Muscle of back (tissue), 11 donors: ENCODE results near the gene ZHX3. TPM values are rescaled to one million over a fixed set of nuclear protein-coding genes. Genes with fewer than 3 reads are reported as not detected.

Experiments used
- DNase-seq, 3 donors: peaks; one replicate each; pipeline versions ENCODE4 v3.0.0 to v3.0.0-alpha.2; 2013
- polyA plus RNA-seq, 10 donors: library from polyadenylated mRNA; unstranded; fragments of 120-200 nt; gene quantifications; one replicate each; pipeline ENCODE4 v1.2.1, GENCODE V29; 2013; ENCODE audit not compliant: insufficient read length in 10 of 10

The ZHX3 gene
- polyA plus RNA-seq, 10 donors, result 8.4 to 13.6 (median 10.1) TPM

DNA sequence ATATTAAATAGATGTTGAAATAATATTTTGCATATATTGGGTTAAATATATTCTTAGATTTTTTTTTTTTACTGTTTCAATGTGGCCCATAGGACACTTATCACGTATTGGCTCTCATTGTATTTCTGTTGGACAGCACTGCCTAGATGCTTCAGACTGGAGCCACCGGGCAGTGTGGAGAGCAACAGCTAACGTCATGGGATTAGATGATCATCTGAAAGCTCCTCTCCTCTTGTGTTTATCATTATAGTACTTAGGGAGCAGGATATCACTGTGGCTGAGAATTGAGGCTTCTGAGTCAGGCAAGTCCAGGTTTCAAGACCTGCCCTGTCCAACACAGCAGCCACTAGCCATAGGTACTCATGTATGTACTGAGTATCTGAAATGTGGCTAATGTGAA lies 87.4 kb downstream of the ZHX3 start:
- no peak for DNase-seq

DNA sequence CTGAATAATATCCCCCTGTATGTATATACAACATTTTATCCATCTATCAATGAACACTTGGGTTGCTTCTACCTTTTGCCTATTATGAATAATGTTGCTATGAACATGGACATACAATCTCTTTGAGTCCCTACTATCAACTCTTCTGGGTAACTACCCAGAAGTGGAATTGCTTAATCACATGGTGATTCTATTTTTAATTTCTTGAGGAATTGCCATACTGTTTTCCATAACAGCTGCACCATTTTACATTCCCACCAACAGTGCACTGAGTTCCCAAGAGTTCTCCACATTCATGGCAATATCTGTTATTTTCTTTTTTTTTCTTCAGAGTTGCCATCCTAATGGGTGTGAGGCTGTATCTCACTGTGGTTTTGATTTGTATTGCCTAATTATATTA lies 88.3 kb downstream of the ZHX3 start:
- DNase-seq, result no peak

DNA sequence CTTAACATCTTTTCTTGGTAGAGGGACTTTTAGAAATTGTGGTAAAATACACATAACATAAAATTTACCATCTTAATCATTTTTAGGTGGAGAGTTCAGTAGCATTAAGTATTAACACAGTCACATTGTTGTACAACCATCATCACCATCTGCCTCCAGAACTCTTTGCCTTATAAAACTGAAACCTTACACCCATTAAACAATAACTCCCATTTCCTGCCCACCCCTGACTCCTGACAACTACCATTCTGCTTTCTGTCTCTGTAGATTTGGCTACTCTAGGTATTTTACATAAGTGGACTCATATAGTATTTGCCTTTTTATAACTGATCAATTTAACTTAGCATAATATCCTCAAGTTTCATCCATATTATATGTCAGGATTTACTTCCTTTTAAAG lies 88.7 kb downstream of the ZHX3 start:
- no peak for DNase-seq

DNA sequence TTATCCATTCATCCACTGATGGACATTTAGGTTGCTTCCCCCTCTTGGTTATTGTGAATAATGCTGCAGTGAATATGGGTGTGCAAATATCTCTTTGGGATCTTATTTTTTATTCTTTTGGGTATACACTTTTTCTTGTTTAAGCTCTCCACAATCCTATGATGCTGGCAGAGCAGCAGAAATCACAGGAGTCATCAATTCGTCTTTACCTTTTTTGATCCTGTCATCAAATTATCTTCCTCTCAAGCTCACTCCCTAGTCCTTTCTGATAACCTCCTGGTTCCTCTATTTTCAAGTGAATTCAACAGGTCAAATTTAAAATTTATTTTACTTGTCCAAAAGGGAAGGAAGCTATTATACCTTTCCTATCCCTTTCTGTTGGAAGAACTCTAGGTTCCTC lies 91.1 kb downstream of the ZHX3 start:
- no peak for DNase-seq

DNA sequence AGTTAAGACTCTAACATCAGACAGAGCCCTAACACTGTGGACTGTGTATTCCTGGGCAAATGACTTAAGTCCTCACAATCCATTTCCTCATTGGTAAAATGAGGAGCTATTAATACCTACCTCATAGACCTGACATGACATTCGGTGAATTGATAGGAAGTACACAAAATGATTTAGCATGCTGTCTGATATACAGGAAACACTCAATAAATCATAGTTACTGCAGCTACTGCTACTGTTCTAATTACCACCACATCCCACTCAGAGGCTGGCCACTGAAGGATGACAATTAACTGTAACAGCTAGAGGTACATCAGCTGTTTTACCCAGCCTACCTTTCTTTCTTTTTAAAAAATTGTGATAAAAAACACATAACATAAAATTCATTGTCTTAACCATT lies 92.4 kb downstream of the ZHX3 start:
- no peak for DNase-seq

DNA sequence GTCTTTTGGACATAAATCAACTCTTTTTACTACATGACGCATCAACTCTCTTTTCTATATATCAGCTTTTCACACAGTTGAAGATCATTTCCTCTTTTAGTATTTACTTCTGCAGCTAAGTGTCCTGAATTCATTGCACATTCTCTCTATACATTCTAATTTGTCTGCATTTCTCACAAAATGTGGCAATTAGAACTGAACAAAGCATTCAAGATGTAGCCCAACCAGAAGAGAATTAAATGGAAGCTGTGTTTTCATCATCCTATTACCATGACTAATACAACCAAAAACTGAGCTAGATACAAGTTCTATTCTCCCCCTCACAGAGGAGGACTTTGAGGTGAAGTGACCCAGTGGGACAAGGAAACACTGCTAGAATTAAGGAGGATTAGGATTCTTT lies 93.2 kb downstream of the ZHX3 start:
- DNase-seq, result no peak

DNA sequence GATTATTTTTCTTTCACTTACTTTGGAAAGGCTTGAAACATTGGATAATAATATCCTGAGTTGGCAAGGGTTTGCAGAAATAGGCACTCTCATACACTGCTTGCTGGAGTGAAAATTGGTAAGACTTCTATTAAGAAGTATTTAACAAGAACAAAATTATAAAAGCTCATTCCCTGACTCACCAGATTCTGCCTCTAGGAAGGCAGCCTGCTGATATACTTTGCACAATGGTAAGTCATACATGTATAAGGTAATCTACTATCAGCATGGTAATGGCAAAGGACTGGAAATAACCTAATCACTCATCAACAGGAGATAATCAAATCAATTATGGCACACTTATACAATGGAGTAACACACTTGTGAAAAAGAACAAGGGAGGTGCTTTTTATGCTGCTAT lies 94.4 kb downstream of the ZHX3 start:
- no peak for DNase-seq

DNA sequence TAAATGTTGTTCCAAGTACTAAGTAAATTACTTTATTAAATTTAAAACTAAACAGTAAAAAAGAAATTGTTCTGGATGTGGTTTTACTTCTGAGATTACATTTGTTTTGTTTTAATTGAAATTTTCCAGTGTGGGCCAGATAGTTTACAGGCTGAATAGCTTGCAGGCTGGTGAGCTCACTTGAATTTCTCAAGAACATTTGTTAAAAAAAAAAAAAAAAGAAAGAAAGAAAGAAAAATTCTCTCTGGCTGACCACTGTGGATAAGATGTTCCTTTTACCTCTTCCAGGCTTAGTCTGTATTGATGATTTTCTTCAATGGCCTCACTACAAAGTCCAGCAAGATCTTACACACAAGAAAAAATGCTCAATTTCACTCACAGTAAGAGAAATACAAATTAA lies 94.8 kb downstream of the ZHX3 start:
- DNase-seq, result no peak

DNA sequence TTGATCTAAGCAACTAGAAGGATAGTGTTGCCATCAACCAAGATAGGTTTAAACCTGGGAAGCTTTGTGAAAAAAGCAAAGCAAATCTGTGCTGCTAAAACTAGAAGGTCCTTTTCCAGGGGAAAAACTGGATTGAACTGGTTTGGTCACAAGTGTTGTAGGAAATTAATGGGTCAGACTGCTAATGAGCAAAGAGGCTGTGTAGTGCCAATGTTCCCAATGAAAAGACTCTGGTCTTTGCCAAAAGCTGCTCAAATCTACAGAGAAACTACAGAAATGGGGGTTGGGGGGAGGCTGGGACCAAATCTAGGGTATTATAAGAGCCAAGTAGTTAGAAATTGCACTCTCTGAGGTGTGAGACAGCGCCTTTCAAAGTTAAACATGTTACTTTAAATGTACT lies 95.2 kb downstream of the ZHX3 start:
- DNase-seq, result no peak

DNA sequence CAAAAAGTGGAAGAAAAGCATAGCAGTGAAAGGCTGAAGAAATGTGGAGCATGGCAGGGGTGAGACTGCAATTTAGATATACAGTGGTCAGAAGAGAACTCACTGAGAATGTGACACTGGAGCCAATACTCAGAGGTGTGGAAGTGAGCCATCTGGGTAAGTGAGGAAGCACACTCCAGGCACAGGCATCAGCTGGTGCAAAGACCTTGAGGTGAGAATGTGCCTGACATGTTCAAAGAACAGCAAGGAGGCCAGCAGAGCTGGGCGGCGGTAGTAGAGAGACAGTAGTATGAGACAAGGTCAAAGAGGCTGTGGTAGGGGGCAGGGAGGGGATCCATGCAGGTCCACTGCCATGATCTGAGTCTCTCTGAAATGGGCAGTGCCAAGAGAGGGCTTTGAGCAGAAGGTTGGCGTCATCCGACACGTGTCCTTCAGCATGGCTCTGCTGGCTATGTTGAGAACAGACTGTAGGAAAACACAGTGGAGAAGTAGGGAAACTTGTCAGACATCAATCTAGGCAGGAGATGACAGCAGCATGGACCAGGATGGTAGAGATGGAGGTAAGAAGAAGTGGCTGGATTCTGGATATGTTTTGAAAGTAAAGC lies 95.8 kb downstream of the ZHX3 start:
- no peak for DNase-seq

DNA sequence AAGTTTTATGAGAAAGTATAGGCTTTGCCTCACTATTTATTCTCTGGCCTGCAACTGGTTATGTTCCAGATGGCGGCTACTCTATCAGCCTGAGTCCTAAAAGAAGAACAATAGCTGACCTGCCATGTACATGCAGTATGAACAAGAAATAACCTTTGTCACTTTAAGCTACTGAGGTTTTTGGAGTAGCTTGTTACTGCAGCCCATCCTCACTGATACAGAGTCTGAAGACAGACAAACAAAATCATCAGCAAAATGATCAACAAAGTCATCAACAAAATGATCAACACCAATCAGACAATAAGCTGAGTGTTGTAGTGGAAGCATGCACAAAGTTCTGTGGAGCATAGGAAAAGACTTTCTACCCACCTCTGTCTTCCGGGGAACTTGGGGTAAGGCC lies 97.7 kb downstream of the ZHX3 start:
- DNase-seq, result no peak

DNA sequence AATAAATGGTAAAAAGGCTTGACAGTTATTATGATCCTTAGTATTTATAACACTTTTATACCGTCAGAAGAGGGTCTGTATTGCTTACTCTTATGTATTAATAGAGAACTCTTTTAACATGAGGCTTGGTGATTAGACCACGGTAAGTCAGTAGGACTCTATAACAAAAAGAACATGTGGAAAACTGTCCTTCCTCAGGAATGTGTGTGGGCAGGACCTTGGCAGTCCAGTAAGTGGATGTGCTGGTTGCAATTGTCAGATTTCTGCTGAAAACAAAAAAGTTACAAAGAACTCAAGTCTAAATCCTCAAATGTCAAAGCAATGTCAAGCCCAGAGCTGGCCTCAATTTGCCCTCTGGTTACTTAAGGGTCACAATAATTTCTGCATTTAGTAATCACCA lies 99.1 kb downstream of the ZHX3 start:
- no peak for DNase-seq

DNA sequence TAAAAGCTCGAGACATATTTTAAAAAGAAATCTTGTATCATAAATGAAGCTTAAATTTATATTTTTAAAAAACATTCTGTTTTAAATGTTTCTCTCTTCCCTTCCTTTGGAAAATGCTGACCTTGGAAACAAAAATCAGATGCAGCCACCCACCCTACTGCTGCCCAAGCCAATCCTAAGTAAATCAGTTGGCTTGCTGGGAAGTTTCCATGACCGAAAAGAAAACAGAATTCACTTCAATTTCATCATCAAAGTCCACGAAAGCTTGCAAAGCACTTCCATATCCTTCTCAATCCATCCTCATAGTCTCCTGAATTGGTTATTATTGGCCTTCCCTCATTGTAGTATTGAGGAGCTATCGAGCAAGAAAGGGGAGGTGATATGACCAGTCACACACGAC lies 100.1 kb downstream of the ZHX3 start:
- no peak for DNase-seq

DNA sequence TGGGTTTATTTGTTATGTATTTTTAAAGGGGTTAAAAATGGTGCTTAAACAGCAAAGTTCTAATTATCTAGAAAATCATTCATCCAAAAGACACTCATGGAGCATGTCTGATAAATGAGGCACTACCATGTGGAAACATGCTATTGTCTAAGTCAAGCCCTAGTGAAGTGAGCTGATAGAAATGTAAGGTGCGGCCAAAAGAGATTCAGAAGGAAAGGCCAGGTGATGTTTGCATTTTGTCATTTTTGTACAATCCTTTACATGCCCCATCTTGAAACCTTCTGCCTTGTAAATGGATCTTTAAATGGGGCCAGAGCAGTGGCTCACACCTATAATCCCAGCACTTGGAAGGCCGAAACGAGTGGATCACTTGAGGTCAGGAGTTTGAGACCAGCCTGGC lies 102.9 kb downstream of the ZHX3 start:
- no peak for DNase-seq

DNA sequence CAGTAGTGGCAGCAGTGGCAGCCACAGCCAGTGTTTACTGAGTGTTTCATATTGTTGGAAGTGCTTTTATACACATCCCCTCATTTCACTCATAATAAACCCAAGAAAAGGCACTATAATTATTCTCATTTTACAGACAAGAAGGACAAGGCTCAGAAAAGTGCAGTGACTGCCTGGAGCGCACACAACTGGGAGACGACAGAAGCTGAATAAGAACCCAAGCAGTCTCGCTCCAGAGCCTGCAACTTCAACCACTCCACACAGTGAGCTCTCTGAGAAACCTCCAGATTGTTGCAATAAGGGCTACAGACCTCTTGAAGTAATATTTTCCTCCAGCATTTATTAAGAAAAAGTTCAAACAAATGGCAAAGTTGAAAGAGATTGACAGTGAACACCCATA lies 103.3 kb downstream of the ZHX3 start:
- DNase-seq, result no peak

DNA sequence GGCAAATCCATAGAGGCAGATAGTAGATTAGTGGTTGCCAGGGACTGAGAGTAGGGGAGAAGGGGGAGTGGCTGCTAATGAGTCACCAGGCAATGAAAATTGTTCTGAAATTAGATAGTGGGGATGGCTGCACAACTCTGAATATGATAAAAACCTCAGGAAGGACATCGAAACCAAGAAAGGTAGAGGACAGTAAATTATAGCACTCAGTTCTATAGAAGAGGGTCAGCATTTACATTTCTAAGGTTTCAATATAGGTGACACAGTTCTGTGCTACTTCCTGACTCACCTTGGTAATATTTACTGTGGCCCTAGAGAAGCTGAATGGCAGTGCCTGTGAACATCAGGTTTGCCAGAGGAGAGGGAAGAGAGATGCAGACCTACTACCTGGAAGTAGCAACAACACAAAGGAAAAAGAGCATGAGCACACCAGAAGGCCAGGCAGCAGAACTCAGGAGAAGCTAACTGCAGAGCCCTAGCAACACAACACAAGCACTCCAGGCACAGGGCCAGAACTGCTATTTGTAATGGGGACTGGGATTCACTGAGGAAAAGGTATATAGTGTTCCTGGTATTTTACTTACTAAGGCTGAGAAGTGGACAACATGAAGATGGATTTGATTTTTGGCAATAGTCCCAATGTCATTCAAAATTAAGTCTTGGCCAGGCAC lies 104.2 kb downstream of the ZHX3 start:
- peak in 1 of 3 donors; percentile 26 for DNase-seq

DNA sequence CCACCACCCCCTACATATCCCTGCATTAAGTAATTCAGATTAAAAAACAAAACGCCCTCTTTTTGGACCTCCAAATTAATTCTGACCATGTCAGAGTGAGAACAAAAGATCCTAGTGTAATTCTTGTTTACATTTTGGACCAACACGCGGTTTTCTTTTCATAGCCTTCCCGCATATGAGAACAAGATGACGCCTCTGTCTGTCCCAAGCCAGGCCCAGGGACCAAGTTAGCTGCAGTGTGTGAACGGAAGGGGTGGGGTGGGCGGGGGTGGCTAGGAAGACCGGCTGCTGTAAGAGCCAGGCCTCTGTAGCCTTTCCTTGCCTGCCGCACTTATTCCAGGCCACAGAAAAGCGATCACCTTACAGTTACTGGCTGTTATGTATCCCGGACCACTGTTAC lies 112.2 kb downstream of the ZHX3 start:
- DNase-seq, result no peak

DNA sequence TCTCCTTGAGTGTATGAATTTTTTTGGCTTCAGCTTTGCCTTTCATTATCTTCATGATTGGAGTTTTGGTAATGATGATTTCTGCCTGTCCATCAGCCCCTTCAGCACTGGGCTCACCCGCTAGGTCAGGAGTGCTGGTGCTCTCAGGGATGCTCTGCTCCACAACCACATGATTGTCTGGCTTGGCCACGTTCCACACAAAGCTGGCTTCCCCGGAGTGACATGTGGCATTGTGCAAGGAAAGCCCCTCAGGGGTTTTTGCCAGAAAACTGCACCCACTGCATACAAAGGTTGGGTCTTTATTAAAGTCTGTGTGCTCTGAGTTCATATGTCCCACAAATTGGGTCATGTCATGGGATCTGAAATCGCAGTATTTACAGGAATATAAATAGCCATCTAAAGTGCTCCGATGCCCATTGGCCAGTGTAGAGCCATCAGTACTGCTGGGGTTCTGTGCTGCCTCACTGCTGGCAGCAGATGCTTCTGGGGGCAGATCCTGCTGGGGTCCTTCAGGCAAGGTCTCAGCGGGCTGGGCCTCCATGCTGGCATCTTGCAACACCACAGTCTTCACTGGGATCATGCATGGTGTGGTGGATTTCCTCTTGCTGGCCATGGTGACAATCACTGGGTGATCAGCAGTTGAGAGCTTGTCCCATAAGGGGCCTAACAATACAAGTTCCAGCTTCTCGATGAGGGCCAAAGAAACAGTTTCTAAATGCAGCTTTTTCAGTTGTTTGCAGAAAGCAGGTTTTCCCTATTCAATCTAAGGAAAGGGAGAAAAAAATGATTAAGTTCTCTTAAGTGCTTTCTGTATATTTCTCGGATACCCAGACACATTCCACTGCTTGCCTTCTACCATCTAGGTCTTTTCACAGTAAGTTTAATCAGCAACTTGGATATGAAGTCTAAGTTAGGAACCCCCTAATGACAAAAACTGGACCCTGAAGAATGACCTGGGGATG lies 112.9 kb downstream of the ZHX3 start:
- DNase-seq, result no peak

DNA sequence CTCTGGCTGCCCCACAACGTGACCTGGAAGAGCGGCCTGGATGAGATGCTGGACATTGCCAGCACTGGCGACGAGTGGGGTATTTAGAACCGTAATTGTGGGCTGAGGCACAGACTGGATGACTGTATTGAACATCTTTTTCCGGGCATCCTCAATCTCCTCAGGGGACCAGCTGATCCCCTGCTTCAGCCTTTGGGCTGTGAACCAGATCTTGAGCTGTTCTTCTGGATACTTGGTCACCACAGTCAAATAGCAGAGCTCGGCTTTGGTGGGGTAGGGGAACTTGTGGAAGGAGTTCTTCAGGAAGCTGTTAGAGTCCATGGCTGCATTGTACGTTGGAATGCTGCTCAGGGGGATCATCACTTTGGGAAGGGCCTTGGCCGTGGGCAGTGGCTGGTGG lies 113.9 kb downstream of the ZHX3 start:
- DNase-seq, result no peak

DNA sequence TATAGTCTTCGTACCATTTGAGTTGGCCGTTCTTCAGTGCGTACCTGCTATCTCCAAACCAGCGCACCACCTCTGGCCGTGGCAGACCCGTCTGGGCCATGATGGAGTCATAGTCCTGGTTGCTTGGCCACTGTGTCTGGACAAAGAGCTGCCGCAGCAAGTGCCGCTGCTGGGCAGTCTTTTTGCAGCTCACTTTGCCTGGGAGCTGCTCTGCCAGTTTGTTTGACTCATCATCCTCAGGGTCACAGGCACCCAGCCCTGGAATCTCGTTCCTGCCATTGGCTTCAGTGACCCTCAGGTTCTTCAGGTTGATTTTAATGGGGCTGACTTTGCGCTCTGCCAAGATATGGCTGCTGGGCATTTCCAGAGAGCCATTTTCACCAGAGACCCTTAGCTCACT lies 115.1 kb downstream of the ZHX3 start:
- DNase-seq, result no peak

DNA sequence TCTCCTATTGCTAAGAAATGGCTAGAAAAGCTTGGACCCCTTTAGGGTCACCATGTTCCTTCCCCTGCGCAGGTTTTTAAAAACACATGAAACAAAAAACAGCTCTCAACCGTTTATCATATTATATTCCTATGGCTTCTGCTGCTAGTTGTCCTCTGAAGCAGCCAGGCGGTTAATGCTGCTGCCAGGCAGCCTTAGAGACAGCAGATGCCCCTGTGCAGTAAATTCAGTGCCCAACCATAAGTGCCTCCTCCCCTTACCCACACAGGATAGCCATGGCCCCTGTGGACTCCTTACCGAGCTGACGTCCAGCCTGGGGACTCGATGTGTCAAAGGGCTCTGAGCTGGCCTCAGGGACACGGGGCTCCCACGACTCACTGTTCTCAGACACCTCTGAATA lies 115.8 kb downstream of the ZHX3 start:
- no peak for DNase-seq

DNA sequence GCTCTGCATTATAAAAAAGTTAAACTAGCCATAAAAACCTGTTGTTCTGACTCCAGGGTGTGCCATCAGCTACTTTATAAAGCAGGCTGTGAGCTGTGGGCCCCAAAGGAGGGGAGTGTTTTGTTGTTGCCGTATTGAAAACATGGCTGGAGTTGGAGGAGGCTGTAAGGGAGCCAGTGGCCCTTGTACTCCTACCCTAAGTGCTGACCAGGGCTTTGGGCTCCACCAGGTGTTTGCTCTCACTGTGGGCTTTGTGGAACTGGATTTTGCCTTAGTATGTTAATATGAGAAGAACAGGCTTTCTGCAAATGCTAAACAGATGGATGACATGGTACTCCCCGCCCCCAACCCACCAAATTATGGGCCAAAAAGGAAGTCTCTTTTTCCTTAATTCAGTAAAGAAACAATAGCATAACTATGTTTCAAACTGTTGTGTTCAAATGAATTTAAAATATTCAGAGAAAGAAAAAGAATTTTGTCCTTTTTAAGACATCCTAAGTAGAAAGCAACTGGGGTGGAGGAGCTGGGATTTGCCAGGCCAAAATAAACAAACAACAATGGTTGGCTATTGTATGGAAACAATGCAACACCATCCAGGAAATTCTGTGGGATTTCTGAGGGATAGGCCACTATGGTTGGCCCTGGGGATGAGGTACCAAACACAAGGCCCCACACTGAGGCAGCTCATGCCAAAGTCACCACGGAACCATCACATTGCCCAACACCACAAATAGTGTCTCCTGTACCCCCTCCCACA lies 116.9 kb downstream of the ZHX3 start:
- DNase-seq, result no peak
